Measurements from ENCODE around the gene RDM1. TPM values are rescaled to one million over a fixed set of nuclear protein-coding genes. Genes with fewer than 3 reads are reported as not detected.

RDM1 gene
- total RNA-seq, 1 experiment from 2014 or later: 5.5 TPM

DNA sequence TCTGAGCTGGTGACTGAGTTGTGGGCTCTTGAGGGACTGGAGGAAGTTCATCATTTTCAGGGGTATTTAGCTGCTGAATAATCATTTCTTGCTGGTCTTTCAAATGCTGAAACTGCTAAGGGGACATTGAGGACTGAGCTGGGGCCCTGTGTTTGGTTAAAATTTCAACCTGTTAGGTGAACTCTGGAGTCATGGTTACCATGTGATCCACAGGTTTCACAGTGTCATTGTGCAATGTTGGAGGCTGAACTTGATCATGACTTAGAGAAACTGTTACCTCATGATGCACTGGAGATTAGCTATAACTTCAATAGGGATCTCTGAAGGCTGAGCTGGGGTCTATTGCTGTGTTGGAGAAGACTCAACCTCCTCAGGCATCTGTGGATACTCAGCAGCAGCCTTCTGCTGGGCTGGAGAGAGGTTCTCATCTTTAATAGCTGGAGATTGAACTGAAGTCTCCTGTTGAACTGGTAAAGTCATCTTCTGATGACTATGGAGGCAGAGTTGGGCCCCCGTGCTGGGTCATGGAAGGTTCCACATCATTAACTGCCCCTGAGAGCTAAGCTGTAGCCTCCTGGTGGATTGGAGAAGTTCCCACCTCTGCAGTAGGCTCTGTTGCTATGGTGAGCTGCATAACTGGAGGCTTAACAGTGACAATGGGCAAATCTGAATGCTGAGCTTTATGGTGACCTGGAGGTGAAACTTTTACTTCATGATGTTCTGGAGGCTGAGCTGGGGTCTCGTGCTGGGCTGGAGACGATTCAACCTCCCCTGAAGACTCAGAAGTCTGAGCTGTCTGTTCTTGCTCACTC lies 15.2 kb downstream of the RDM1 start:
- Histone ChIP-seq H3K9me3 (ENCODE audit: control insufficient read depth, insufficient read depth, low read depth, low read length) (no peaks in the 10 kb centered on the region), H3K27ac (ENCODE audit: low read length) (no peak overlapping the region), H3K4me3 (ENCODE audit: low read depth in 2 of 2, low read length in 2 of 2) (no peak overlapping the region), H3K27me3 (ENCODE audit: control insufficient read depth, insufficient read depth, low read length) (no peaks in the 10 kb centered on the region), H3K4me1 (ENCODE audit: control insufficient read depth, insufficient read depth, low read length) (no peaks in the 10 kb centered on the region), H3K36me3 (ENCODE audit: control insufficient read depth, insufficient read depth, low read length) (no peaks in the 10 kb centered on the region)
- CTCF ChIA-PET: no interaction called here
- intact Hi-C loops (cut with micrococcal nuclease; ENCODE audit: unreplicated experiment): no loop called here
- POLR2A ChIA-PET: no interaction called here
- DNase-seq (ENCODE audit: low read depth, low spot score): no peak
- in situ Hi-C loops (cut with HindIII; ENCODE audit: low pct_unique_long_range_greater_than_20kb, low sequenced_read_pairs): no loop called here
- TF ChIP-seq TCF7L2 (IDR thresholded peaks at IDR 0.05; ENCODE audit: low read depth, low read length): no peak
- BruUV-seq (replicated peaks): no TSS peak
- ATAC-seq: no peak

GRCh38 chr17:35914354-35914753 lies 16.2 kb downstream of the RDM1 start:
- Histone ChIP-seq H3K27ac (ENCODE audit: low read length) (no peak overlapping the region), H3K4me3 (ENCODE audit: low read depth in 2 of 2, low read length in 2 of 2) (no peak overlapping the region), H3K9me3 (ENCODE audit: control insufficient read depth, insufficient read depth, low read depth, low read length) (no peaks in the 10 kb centered on the region), H3K27me3 (ENCODE audit: control insufficient read depth, insufficient read depth, low read length) (no peaks in the 10 kb centered on the region), H3K36me3 (ENCODE audit: control insufficient read depth, insufficient read depth, low read length) (no peaks in the 10 kb centered on the region), H3K4me1 (ENCODE audit: control insufficient read depth, insufficient read depth, low read length) (no peaks in the 10 kb centered on the region)
- ChIA-PET POLR2A (no interaction called here), CTCF (interaction anchor here (0.6 kb wide), 1 partner anchor 269 kb away, joined by 6 read pairs; no protein-coding TSS in a partner anchor)
- no peak for ATAC-seq
- in situ Hi-C loops (cut with HindIII; ENCODE audit: low pct_unique_long_range_greater_than_20kb, low sequenced_read_pairs): no loop called here
- no peak for DNase-seq (ENCODE audit: low read depth, low spot score)
- TF ChIP-seq, protein P1, sequence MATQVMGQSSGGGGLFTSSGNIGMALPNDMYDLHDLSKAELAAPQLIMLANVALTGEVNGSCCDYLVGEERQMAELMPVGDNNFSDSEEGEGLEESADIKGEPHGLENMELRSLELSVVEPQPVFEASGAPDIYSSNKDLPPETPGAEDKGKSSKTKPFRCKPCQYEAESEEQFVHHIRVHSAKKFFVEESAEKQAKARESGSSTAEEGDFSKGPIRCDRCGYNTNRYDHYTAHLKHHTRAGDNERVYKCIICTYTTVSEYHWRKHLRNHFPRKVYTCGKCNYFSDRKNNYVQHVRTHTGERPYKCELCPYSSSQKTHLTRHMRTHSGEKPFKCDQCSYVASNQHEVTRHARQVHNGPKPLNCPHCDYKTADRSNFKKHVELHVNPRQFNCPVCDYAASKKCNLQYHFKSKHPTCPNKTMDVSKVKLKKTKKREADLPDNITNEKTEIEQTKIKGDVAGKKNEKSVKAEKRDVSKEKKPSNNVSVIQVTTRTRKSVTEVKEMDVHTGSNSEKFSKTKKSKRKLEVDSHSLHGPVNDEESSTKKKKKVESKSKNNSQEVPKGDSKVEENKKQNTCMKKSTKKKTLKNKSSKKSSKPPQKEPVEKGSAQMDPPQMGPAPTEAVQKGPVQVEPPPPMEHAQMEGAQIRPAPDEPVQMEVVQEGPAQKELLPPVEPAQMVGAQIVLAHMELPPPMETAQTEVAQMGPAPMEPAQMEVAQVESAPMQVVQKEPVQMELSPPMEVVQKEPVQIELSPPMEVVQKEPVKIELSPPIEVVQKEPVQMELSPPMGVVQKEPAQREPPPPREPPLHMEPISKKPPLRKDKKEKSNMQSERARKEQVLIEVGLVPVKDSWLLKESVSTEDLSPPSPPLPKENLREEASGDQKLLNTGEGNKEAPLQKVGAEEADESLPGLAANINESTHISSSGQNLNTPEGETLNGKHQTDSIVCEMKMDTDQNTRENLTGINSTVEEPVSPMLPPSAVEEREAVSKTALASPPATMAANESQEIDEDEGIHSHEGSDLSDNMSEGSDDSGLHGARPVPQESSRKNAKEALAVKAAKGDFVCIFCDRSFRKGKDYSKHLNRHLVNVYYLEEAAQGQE (IDR thresholded peaks at IDR 0.05; ENCODE audit: insufficient read depth in 1 of 2, low read depth in 2 of 2, low read length in 1 of 2): no peak
- intact Hi-C loops (cut with micrococcal nuclease; ENCODE audit: unreplicated experiment): no loop called here
- no TSS peak for BruUV-seq (replicated peaks)

- CTCF ChIA-PET: no interaction called here
- TF ChIP-seq SIN3A (IDR thresholded peaks at IDR 0.05; ENCODE audit: borderline replicate concordance, insufficient read depth, low read depth, low read length): no peak
These were observed 17.0 kb downstream of the RDM1 start for GRCh38 chr17:35913609-35914008.

DNA sequence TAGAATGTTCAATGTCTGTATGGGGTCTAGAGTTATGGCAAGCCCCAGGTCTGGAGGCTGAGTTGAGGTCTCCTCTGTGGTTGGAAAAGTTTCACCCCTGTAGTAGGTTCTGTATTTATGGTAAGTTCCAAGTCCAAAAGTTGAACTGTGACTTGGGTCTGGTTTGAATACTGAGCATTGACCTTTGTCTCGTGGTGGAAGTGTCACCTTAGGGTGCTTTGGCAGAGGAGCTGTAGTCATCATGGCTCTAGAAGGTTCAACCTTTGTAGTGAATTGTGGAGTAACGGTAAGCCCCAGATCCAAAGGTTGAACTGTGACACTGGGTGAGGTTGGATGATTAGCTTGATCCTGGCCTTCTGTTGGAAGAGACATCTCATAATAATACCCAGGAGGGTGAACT lies 17.6 kb downstream of the RDM1 start:
- ATAC-seq: no peak
- intact Hi-C loops (cut with micrococcal nuclease; ENCODE audit: unreplicated experiment) (no loop called here), in situ Hi-C loops (cut with HindIII; ENCODE audit: low pct_unique_long_range_greater_than_20kb, low sequenced_read_pairs) (no loop called here)
- no peaks in the 10 kb centered on the region for H3K36me3 ChIP-seq (ENCODE audit: control insufficient read depth, insufficient read depth, low read length)
- no peaks in the 10 kb centered on the region for H3K27me3 ChIP-seq (ENCODE audit: control insufficient read depth, insufficient read depth, low read length)
- no peak for TF ChIP-seq SIN3A (IDR thresholded peaks at IDR 0.05; ENCODE audit: borderline replicate concordance, insufficient read depth, low read depth, low read length)
- no peak for DNase-seq (ENCODE audit: low read depth, low spot score)
- ChIA-PET POLR2A (no interaction called here), CTCF (no interaction called here)
- H3K4me1 ChIP-seq (ENCODE audit: control insufficient read depth, insufficient read depth, low read length): no peaks in the 10 kb centered on the region
- BruUV-seq (replicated peaks): no TSS peak
- H3K4me3 ChIP-seq (ENCODE audit: low read depth in 2 of 2, low read length in 2 of 2): no peak overlapping the region
- no peaks in the 10 kb centered on the region for H3K9me3 ChIP-seq (ENCODE audit: control insufficient read depth, insufficient read depth, low read depth, low read length)
- no peak overlapping the region for H3K27ac ChIP-seq (ENCODE audit: low read length)

More at GRCh38 chr17:35913609-35914008, 17.0 kb downstream of the RDM1 start:
- POLR2A ChIA-PET: no interaction called here
- Histone ChIP-seq H3K4me3 (ENCODE audit: low read depth in 2 of 2, low read length in 2 of 2) (no peak overlapping the region), H3K9me3 (ENCODE audit: control insufficient read depth, insufficient read depth, low read depth, low read length) (no peaks in the 10 kb centered on the region), H3K27me3 (ENCODE audit: control insufficient read depth, insufficient read depth, low read length) (no peaks in the 10 kb centered on the region), H3K27ac (ENCODE audit: low read length) (no peak overlapping the region), H3K36me3 (ENCODE audit: control insufficient read depth, insufficient read depth, low read length) (no peaks in the 10 kb centered on the region), H3K4me1 (ENCODE audit: control insufficient read depth, insufficient read depth, low read length) (no peaks in the 10 kb centered on the region)
- no TSS peak for BruUV-seq (replicated peaks)
- ATAC-seq (no peak), DNase-seq (ENCODE audit: low read depth, low spot score) (no peak)
- intact Hi-C loops (cut with micrococcal nuclease; ENCODE audit: unreplicated experiment) (no loop called here), in situ Hi-C loops (cut with HindIII; ENCODE audit: low pct_unique_long_range_greater_than_20kb, low sequenced_read_pairs) (no loop called here)
